GM18520 (cell line): ENCODE data around the gene APCDD1L.

ENCODE experiments used
- ATAC-seq: cut with Tn5 transposase; IDR thresholded peaks from one replicate; pipeline ENCODE4 v1.9.1; 2021; ENCODE audit not compliant: unreplicated experiment

The APCDD1L gene

GRCh38 chr20:58492795-58493524, 22.2 kb downstream of the APCDD1L start:
- ATAC-seq, result no peak

DNA sequence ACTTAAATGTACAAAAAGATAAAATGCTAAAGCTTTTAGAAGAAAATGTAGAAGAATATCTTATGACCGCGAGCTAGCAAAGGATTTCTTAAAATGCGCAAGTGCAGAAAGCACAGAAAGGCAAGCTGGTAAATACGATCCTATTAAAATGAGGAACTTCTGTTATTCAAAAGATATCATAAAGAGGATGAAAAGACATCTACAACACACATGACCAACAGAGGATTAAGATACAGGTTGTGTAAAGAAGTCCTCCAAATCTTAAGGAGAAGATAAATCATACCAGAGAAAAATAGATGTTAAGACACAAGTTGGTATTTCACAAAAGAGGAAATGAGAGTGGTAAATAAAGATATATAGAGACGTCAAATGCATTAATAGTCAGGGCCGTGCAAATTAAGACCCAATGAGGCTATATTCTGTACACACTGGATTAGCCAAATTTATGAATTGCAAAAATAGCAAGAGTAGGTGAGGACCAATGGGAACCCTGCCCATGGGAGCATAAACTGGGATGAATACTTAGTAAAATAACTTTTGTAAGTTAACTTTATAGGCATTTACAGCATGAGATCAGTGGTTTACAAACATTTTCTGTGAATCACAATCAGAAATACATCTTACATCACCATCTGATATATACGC, 23.0 kb downstream of the APCDD1L start:
- no peak for ATAC-seq

DNA sequence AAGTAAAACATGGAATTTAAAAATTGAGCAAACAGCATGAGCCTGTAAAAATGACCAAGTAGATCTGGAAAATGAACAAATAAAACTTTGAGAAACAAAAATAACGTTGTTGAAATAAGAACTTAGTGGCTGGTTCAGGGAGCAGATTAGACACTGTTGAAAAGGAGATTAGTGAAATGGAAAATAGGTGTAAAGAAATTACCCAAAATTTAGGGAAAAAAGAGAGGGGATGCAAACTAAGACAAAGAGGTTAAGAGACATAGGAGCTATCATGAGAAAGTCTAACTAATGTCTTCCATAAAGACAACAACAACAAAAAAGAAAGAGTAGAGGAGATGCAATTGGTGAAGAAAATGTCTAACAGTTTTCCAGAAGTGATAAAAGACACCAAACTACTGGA, 29.0 kb downstream of the APCDD1L start:
- ATAC-seq, result no peak

- no peak for ATAC-seq
Measured at GRCh38 chr20:58485393-58485792, 29.8 kb downstream of the APCDD1L start.

- ATAC-seq, result no peak
Measured at GRCh38 chr20:58483470-58483869, 31.7 kb downstream of the APCDD1L start.

DNA sequence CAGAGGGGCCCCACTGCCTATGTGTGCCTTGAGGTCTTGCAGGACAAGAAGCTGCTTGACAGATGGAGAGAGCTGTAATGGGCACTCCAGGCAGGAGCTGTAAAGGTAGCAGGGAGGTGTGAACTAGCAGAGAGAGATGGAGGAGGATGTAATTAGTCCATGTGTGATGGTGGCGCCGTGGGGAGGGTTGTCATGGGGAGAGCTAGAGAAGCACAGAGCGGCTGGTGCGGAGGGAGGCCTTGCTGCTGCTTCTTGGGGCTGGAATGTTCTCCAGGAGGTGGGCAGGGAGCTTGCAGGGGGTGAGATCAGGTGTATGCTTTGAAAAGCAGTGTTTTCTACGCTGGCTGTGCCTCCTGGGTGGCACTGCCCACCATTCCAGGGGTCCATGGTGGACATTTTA, 32.1 kb downstream of the APCDD1L start:
- ATAC-seq, result no peak

- ATAC-seq, result no peak
Measured at GRCh38 chr20:58482416-58482815, 32.8 kb downstream of the APCDD1L start.

GRCh38 chr20:58481481-58482021, 33.6 kb downstream of the APCDD1L start:
- ATAC-seq, result no peak

GRCh38 chr20:58480551-58481336, 34.5 kb downstream of the APCDD1L start:
- no peak for ATAC-seq

DNA sequence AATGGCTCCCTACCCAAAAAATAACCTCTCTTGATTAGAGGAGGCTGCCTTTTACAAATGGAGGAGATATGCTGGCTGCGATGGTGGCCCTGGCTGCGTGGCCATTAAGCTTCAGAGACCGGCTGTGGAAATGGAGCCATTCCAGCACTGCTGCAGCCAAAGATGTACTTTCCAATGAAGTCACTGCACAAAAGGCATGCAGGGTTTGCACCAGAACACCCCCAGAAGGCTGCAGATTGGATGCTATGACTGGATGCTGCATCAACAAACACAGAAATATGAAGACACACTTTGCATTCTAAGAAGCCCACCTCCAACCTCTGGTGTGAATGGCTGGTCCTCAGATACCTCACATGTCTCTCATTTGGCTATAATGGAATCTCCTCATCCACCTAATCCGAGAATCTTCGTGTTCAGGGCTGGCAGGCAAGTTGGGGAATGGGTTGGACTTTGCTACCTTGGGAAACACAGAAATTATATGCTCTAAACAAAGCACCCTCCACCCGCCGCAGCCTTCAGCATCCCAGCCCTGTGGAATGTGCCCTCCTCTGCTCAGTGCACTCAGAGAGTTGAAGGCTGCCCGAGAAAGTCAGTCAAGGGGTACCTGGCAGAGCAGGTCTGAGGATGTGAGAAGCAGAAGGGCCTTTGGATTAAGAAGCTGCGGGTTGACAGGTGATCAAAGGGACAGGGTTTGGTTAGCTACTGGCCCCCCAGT, 35.3 kb downstream of the APCDD1L start:
- ATAC-seq, result no peak

DNA sequence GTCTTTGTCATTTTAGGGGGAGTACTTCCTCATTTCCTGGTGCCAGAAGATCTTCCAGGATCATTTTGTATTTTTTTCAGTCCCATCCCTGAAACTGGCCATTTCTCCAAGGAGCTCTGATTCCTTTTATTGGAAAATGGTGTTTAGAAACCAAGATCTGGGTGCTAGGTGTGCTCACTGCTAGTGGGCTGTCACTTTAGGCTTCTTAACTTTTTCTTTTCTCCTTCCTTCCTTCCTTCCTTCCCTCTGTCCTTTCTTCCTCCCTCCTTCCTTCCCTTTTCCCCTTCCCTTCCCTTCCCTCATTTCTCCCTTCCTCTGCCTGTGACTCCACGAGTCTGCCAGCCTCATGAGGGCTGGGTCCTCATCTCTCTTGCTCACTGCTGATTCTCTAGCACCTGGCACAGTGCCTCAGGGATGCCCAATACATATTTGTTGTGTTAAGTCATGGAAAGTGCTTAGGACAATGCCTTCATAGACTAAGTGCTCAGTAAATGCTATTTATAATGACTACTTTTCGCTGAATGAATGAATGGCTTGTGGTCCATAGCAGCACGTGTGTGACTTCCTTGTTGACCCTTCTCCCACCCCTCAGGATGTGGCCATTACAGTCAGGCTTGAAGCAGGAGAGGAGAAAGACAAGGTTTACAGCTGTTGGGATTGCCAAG, 36.9 kb downstream of the APCDD1L start:
- ATAC-seq, result no peak

- ATAC-seq, result no peak
Measured at GRCh38 chr20:58475466-58475865, 39.7 kb downstream of the APCDD1L start.

DNA sequence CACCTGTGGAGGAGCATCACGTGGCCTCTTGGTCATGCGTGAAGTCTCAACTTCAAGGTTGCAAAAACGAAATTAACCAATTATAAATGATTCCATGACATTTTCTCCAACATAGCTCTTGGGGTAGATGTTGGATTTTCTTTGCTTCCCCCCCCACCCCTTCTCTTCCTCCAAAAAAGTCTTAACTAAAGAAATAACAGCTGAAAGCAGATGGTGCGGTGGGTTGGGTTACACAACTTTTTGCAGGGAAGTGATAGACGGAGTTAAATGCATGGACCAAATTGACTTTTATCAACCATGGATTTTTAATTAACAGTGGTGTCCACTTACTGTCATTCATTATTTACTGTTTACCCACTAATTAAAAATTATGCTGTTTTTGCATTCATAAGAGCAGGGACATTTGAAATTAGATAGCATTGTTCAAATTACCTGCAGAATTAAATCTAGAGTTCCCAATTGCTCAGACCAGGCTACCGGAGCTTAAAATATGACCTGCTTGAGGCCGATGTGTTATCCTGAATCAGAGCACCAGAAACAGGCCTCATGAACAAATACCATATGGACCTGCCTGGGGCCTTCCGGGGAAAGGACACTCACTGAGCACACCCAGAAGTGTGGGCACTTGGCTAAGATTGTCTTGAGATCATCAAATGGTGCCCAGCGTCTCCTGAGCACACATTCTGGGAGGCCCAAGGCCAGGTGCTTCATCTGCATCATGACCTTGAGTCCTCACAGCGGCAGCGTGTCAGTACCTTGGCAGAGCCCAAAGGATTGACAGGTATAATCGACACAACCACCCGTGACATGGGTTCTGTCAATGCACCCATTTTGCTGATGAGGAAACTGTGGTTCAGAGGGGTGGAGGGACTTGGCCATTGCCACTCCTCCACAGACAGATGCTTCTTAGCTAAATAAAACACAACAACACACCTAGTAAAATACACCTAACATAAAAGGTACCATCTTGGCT, 41.5 kb downstream of the APCDD1L start:
- ATAC-seq, result no peak

- no peak for ATAC-seq
Measured at GRCh38 chr20:58472273-58473018, 42.8 kb downstream of the APCDD1L start.

GRCh38 chr20:58471193-58472164, 43.7 kb downstream of the APCDD1L start:
- no peak for ATAC-seq

GRCh38 chr20:58470336-58471192, 44.6 kb downstream of the APCDD1L start:
- no peak for ATAC-seq

DNA sequence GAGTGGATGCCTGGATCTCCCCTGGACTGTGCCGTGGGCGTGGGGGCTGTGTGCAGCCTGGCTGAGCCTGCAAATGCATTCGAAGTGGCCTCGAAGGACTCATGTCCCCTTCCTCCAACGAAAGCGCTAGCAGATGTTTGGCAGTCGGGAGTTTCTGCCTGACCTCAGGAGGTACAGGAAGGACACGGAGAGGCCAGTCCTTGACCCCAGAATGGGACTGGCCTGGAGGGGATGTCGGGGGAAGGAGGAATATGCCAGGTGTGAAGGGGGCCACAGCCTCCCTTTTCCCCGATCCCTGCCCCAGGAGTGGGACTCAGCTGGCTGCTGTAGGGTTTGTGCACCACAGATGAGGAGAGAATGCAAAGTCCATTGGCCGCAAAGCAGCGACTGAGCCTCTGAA, 45.6 kb downstream of the APCDD1L start:
- no peak for ATAC-seq
